Uterus (tissue), 2 donors: ENCODE measurements around the gene FANCB.

Experiments
- CTCF ChIP-seq, 4 experiments: fragments of 200-600 bp in 2 of 4; fragments of 450-650 bp in 2 of 4; sonication (generic) in 2 of 4; IDR thresholded peaks; one replicate each; pipeline ENCODE4 v1.5.1; 2016 to 2019; ENCODE audit warnings: antibody characterized with exemption in 4 of 4, mild to moderate bottlenecking in 2 of 4, moderate library complexity in 1 of 4
- POLR2A ChIP-seq, 2 donors: fragments of 450-650 bp; IDR thresholded peaks; one replicate each; pipeline ENCODE4 v1.6.1; 2016; ENCODE audit warnings: antibody characterized with exemption in 2 of 2, mild to moderate bottlenecking in 1 of 2, moderate library complexity in 1 of 2

GRCh38 chrX:14801136-14801535, 71.7 kb downstream of the FANCB start:
- TF ChIP-seq CTCF (IDR thresholded peaks at IDR 0.05), result no peak
- no peak for TF ChIP-seq POLR2A (IDR thresholded peaks at IDR 0.05)
